GM19043 (cell line): ENCODE data around the gene OOSP3.

Experiments used
- ATAC-seq: cut with Tn5 transposase; IDR thresholded peaks from one replicate; pipeline ENCODE4 v1.9.1; 2021; ENCODE audit warnings: low read depth; ENCODE audit not compliant: unreplicated experiment

Gene OOSP3

GRCh38 chr11:59943997-59944714 is 65.6 kb downstream of the OOSP3 start:
- no peak for ATAC-seq

DNA sequence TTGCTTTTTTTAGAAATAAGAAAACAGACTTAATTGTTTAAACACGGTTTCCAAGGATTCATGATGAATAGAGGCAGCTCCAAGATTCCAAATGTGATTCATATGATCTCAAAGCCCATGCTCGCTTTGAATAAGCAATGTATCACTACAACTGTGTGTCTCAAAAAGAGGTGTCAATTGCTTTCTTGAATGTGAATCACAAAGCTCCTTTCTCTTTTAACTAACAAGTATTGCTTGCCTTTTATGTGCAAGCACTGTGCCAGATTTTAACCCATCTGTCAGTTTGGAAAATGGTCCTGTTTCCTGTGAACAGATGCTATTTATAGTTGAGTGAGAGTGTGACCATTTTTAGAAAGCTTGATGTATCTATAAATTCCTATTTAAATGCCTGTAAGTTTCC is 66.1 kb downstream of the OOSP3 start:
- ATAC-seq, result no peak
